ENCODE results near the gene HTR3C.
A peak's percentile ranks its signal among the peaks of the same experiment; 100 is the strongest.
"Not testable (repeated sequence)": the region's sequence is repeated elsewhere in the genome, so short reads cannot be mapped to it uniquely, and the experiment has no call there.

The HTR3C gene

GRCh38 chr3:184052767-184053166 lies at the start of gene HTR3C:
TSS of gene HTR3C (plus strand) at chr3:184053047. CDS start at chr3:184053081, 34 bp downstream.
- TF ChIP-seq JUND (IDR thresholded peaks at IDR 0.05; ENCODE audit: low read depth) = no peak
- in situ Hi-C loops (cut with HindIII; ENCODE audit: low pct_unique_long_range_greater_than_20kb, low sequenced_read_pairs) = no loop called here
- DNase-seq (ENCODE audit: low read depth in 1 of 2, low spot score in 1 of 2) = no peak

- TF ChIP-seq JUND (IDR thresholded peaks at IDR 0.05; ENCODE audit: low read depth) = no peak
- no peak for DNase-seq (ENCODE audit: low read depth in 1 of 2, low spot score in 1 of 2)
- in situ Hi-C loops (cut with HindIII; ENCODE audit: low pct_unique_long_range_greater_than_20kb, low sequenced_read_pairs) = no loop called here
Measured at GRCh38 chr3:184003187-184003967, 49.5 kb upstream of the HTR3C start.

- TF ChIP-seq JUND (IDR thresholded peaks at IDR 0.05; ENCODE audit: low read depth) = no peak
- no peak for DNase-seq (ENCODE audit: low read depth in 1 of 2, low spot score in 1 of 2)
- in situ Hi-C loops (cut with HindIII; ENCODE audit: low pct_unique_long_range_greater_than_20kb, low sequenced_read_pairs) = no loop called here
Measured at GRCh38 chr3:184004476-184004875, 48.4 kb upstream of the HTR3C start.

GRCh38 chr3:184005941-184006507 lies 46.8 kb upstream of the HTR3C start:
- peak; percentile 74 to 97 for DNase-seq (ENCODE audit: low read depth in 1 of 2, low spot score in 1 of 2)
- in situ Hi-C loops (cut with HindIII; ENCODE audit: low pct_unique_long_range_greater_than_20kb, low sequenced_read_pairs) = no loop called here
- peak; percentile 87 for TF ChIP-seq JUND (IDR thresholded peaks at IDR 0.05; ENCODE audit: low read depth)

GRCh38 chr3:184007143-184007813 lies 45.6 kb upstream of the HTR3C start:
- in situ Hi-C loops (cut with HindIII; ENCODE audit: low pct_unique_long_range_greater_than_20kb, low sequenced_read_pairs) = not testable (repeated sequence)

GRCh38 chr3:184008161-184008560 lies 44.7 kb upstream of the HTR3C start:
- DNase-seq (ENCODE audit: low read depth in 1 of 2, low spot score in 1 of 2) = peak; percentile 49 to 99
- TF ChIP-seq JUND (IDR thresholded peaks at IDR 0.05; ENCODE audit: low read depth) = peak; percentile 98
- in situ Hi-C loops (cut with HindIII; ENCODE audit: low pct_unique_long_range_greater_than_20kb, low sequenced_read_pairs) = no loop called here

More at GRCh38 chr3:184007143-184007813, 45.6 kb upstream of the HTR3C start:
- DNase-seq (ENCODE audit: low read depth in 1 of 2, low spot score in 1 of 2) = not testable (repeated sequence)

GRCh38 chr3:184011230-184011876 lies 41.5 kb upstream of the HTR3C start:
- DNase-seq (ENCODE audit: low read depth in 1 of 2, low spot score in 1 of 2) = peak in 1 of 2 experiments; percentile 99
- peak; percentile 100 for TF ChIP-seq JUND (IDR thresholded peaks at IDR 0.05; ENCODE audit: low read depth)
- in situ Hi-C loops (cut with HindIII; ENCODE audit: low pct_unique_long_range_greater_than_20kb, low sequenced_read_pairs) = no loop called here

GRCh38 chr3:184011937-184012889 lies 40.6 kb upstream of the HTR3C start:
- peak; percentile 74 for TF ChIP-seq JUND (IDR thresholded peaks at IDR 0.05; ENCODE audit: low read depth)
- in situ Hi-C loops (cut with HindIII; ENCODE audit: low pct_unique_long_range_greater_than_20kb, low sequenced_read_pairs) = no loop called here
- peak in 1 of 2 experiments; percentile 76 for DNase-seq (ENCODE audit: low read depth in 1 of 2, low spot score in 1 of 2)

- DNase-seq (ENCODE audit: low read depth in 1 of 2, low spot score in 1 of 2) = no peak
- in situ Hi-C loops (cut with HindIII; ENCODE audit: low pct_unique_long_range_greater_than_20kb, low sequenced_read_pairs) = no loop called here
- no peak for TF ChIP-seq JUND (IDR thresholded peaks at IDR 0.05; ENCODE audit: low read depth)
Measured at GRCh38 chr3:184015381-184016019, 37.3 kb upstream of the HTR3C start.

GRCh38 chr3:184016169-184016570 lies 36.7 kb upstream of the HTR3C start:
- no peak for TF ChIP-seq JUND (IDR thresholded peaks at IDR 0.05; ENCODE audit: low read depth)
- no peak for DNase-seq (ENCODE audit: low read depth in 1 of 2, low spot score in 1 of 2)
- in situ Hi-C loops (cut with HindIII; ENCODE audit: low pct_unique_long_range_greater_than_20kb, low sequenced_read_pairs) = no loop called here

Data from T47D (cell line).